Effector memory CD4-positive, alpha-beta T cell (primary cell): ENCODE results near the gene QSOX1.

Experiments
- DNase-seq, 3 donors: peaks; one replicate each; pipeline ENCODE4 v3.0.0-alpha.2; 2020
- H3K27ac ChIP-seq: 2 replicates; pipeline ENCODE4 v1.7.0; 2013; ENCODE audit warnings: mild to moderate bottlenecking, low read length, moderate library complexity; ENCODE audit not compliant: insufficient read depth, poor library complexity, severe bottlenecking
- H3K27me3 ChIP-seq: replicated peaks from 2 replicates; pipeline ENCODE4 v1.7.0; 2013; ENCODE audit warnings: mild to moderate bottlenecking, low read length; ENCODE audit not compliant: insufficient read depth, control insufficient read depth, poor library complexity, severe bottlenecking
- H3K36me3 ChIP-seq: 2 replicates; pipeline ENCODE4 v1.7.0; 2013; ENCODE audit warnings: mild to moderate bottlenecking, low read length, moderate library complexity; ENCODE audit not compliant: control insufficient read depth, insufficient read depth
- H3K4me1 ChIP-seq: 2 replicates; pipeline ENCODE4 v1.7.0; 2013; ENCODE audit warnings: low read length, mild to moderate bottlenecking; ENCODE audit not compliant: control insufficient read depth, insufficient read depth, poor library complexity, severe bottlenecking
- H3K4me3 ChIP-seq: 2 replicates; pipeline ENCODE4 v1.7.0; 2013; ENCODE audit warnings: low read length, low read depth, mild to moderate bottlenecking; ENCODE audit not compliant: insufficient read depth, poor library complexity, severe bottlenecking
- H3K9me3 ChIP-seq: 2 replicates; pipeline ENCODE4 v1.7.0; 2013; ENCODE audit warnings: mild to moderate bottlenecking, low read length, moderate library complexity; ENCODE audit not compliant: control insufficient read depth

QSOX1 gene

GRCh38 chr1:180177931-180178330 is 23.3 kb downstream of the QSOX1 start:
- Histone ChIP-seq H3K4me1 (no peaks in the 10 kb centered on the region), H3K36me3 (peaks cover 6% of the 10 kb centered on the region), H3K27ac (no peak overlapping the region), H3K9me3 (no peaks in the 10 kb centered on the region), H3K27me3 (no peaks in the 10 kb centered on the region), H3K4me3 (no peak overlapping the region)
- DNase-seq: no peak

GRCh38 chr1:180178511-180179161 is 24.0 kb downstream of the QSOX1 start:
- H3K27me3 ChIP-seq: no peaks in the 10 kb centered on the region
- no peaks in the 10 kb centered on the region for H3K4me1 ChIP-seq
- no peak overlapping the region for H3K4me3 ChIP-seq
- H3K27ac ChIP-seq: no peak overlapping the region
- DNase-seq: peak; percentile 28 to 47 (median 30)
- peaks cover 6% of the 10 kb centered on the region for H3K36me3 ChIP-seq
- no peaks in the 10 kb centered on the region for H3K9me3 ChIP-seq

DNA sequence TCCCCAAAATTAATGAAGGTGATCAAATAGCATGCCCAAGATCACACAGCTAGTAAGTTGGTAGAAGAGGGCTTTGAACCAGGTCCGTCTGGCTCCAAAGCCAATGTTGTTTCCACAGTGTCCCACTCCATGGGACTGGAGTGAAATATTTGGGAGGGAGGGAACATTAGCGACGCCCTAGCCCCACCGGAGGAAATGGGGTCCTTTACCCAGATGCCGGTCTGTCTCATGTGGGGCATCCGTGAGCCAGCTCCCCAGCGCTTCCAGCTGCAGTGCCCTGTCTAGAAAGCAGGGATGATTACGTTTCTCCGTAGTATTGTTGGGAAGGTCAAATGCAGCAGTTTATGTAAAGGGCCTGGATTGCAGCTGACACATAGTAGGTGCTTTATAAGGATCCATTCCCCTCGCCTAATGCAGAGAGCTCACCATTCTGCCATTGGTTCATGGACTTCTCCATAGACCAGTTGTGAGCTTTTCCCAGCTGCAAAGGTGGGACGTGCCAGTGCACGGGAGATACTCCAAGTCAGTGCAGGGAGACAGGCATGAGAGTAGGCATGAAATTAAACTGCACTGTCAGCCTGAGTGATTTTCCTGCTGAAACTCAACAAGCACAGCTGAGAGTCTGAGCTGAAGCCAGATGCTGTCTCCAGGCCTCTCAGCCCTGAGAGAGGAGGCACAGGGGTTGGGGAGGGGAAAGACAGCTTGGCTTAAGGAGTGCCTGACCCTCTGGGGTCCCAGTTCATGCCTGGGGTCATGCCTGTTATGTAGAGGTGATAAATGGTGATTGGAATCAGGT is 24.7 kb downstream of the QSOX1 start:
- Histone ChIP-seq H3K36me3 (peaks cover 9% of the 10 kb centered on the region), H3K27ac (no peak overlapping the region), H3K27me3 (no peaks in the 10 kb centered on the region)

GRCh38 chr1:180181048-180181447 is 26.4 kb downstream of the QSOX1 start:
- Histone ChIP-seq H3K4me3 (no peak overlapping the region), H3K36me3 (peaks cover 9% of the 10 kb centered on the region), H3K9me3 (no peaks in the 10 kb centered on the region), H3K27me3 (no peaks in the 10 kb centered on the region), H3K27ac (no peak overlapping the region), H3K4me1 (no peaks in the 10 kb centered on the region)
- no peak for DNase-seq

More for the DNA sequence above, 24.7 kb downstream of the QSOX1 start:
- Histone ChIP-seq H3K9me3 (no peaks in the 10 kb centered on the region), H3K4me3 (no peak overlapping the region), H3K4me1 (no peaks in the 10 kb centered on the region)
- no peak for DNase-seq

- H3K4me3 ChIP-seq: no peak overlapping the region
- H3K36me3 ChIP-seq: peaks cover 18% of the 10 kb centered on the region
- H3K27ac ChIP-seq: no peak overlapping the region
- no peaks in the 10 kb centered on the region for H3K27me3 ChIP-seq
- H3K9me3 ChIP-seq: no peaks in the 10 kb centered on the region
- H3K4me1 ChIP-seq: no peaks in the 10 kb centered on the region
- no peak for DNase-seq
These were observed 27.4 kb downstream of the QSOX1 start for GRCh38 chr1:180181996-180182642.

GRCh38 chr1:180182643-180183311 is 28.1 kb downstream of the QSOX1 start:
- no peaks in the 10 kb centered on the region for H3K4me1 ChIP-seq
- H3K9me3 ChIP-seq: no peaks in the 10 kb centered on the region
- no peak for DNase-seq
- no peak overlapping the region for H3K4me3 ChIP-seq
- H3K27ac ChIP-seq: no peak overlapping the region
- H3K36me3 ChIP-seq: peaks cover 19% of the 10 kb centered on the region
- no peaks in the 10 kb centered on the region for H3K27me3 ChIP-seq

- no peak overlapping the region for H3K4me3 ChIP-seq
- no peaks in the 10 kb centered on the region for H3K4me1 ChIP-seq
- no peaks in the 10 kb centered on the region for H3K9me3 ChIP-seq
- no peaks in the 10 kb centered on the region for H3K27me3 ChIP-seq
- no peak overlapping the region for H3K27ac ChIP-seq
- DNase-seq: no peak
- peaks cover 19% of the 10 kb centered on the region for H3K36me3 ChIP-seq
These were observed 28.8 kb downstream of the QSOX1 start for GRCh38 chr1:180183426-180183825.

DNA sequence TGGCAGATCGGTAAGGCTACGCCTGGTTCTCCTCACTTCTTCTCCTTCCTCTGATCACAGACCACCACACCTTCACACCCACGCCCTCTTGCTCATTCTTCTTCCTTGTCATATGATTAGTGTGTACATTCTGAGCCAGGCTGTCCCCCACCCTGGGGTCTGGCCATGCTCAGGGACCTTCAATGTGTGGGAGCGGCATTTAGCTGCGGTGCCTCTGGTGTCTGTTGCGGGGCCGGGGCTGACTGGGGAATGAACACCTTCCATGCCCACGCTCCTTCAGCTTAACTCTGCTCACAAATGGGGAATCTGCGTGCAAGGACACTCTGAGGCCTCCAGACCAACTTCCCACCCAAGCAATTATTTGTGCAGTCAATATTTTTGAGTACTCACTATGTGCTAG is 29.4 kb downstream of the QSOX1 start:
- Histone ChIP-seq H3K4me3 (no peak overlapping the region), H3K9me3 (no peaks in the 10 kb centered on the region), H3K27ac (no peak overlapping the region), H3K27me3 (no peaks in the 10 kb centered on the region), H3K4me1 (no peaks in the 10 kb centered on the region), H3K36me3 (peaks cover 19% of the 10 kb centered on the region)
- no peak for DNase-seq

- Histone ChIP-seq H3K36me3 (peaks cover 27% of the 10 kb centered on the region), H3K9me3 (no peaks in the 10 kb centered on the region), H3K4me3 (no peak overlapping the region), H3K4me1 (no peaks in the 10 kb centered on the region), H3K27ac (no peak overlapping the region), H3K27me3 (no peaks in the 10 kb centered on the region)
- no peak for DNase-seq
These were observed 30.6 kb downstream of the QSOX1 start for GRCh38 chr1:180185281-180185680.
